HUES64 (cell line): ENCODE results near the gene AP3S2.
"Not testable (repeated sequence)": the region's sequence is repeated elsewhere in the genome, so short reads cannot be mapped to it uniquely, and the experiment has no call there.

Source experiments
- H3K27ac ChIP-seq: 2 replicates; pipeline ENCODE4 v1.7.0; 2013; ENCODE audit warnings: low read depth, low read length, inconsistent platforms
- H3K27me3 ChIP-seq: 2 replicates; pipeline ENCODE4 v1.6.1; 2013; ENCODE audit warnings: mild to moderate bottlenecking, low read length; ENCODE audit not compliant: insufficient read depth
- H3K36me3 ChIP-seq: 2 replicates; pipeline ENCODE4 v1.6.1; 2013; ENCODE audit warnings: mild to moderate bottlenecking, low read length; ENCODE audit not compliant: insufficient read depth
- H3K4me1 ChIP-seq: 2 replicates; pipeline ENCODE4 v1.6.1; 2013; ENCODE audit warnings: mild to moderate bottlenecking, low read length, moderate library complexity; ENCODE audit not compliant: insufficient read depth
- H3K4me3 ChIP-seq: 2 replicates; pipeline ENCODE4 v1.5.1; 2013; ENCODE audit warnings: mild to moderate bottlenecking, low read length, moderate library complexity
- H3K9ac ChIP-seq: 2 replicates; pipeline ENCODE4 v1.6.1; 2013; ENCODE audit warnings: mild to moderate bottlenecking, low read depth, low read length
- H3K9me3 ChIP-seq: 2 replicates; pipeline ENCODE4 v1.6.1; 2013; ENCODE audit warnings: low read depth, low read length; ENCODE audit not compliant: insufficient read depth
- WGBS: fragments of 150-250, 120-280 bp; methylation state at CpG from one replicate; pipeline ENCODE4 v1.1.7; 2013; ENCODE audit warnings: missing lambda C conversion rate; 5-methylcytosine and 5-hydroxymethylcytosine counted together

AP3S2 gene

DNA sequence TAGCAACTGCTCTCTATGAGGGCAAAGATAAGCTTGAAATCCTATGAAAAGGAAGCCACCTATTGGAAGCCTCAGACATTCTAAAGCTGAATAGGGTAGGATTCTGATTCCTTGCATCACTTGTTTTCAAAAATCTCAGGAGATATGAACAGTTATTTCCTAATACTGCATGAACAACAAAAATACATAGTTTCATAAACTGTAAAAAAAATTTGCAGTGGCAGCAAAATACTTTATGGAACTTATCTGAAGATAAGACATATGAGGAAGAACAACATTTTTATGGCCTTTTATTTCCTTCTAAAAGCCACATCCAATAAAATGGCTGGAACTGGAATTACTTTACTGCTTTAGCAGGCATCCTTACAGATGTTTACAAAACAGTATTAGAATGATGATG, 29.9 kb downstream of the AP3S2 start:
- Histone ChIP-seq H3K9me3 (no peaks in the 10 kb centered on the region), H3K4me1 (no peaks in the 10 kb centered on the region), H3K27me3 (no peaks in the 10 kb centered on the region), H3K9ac (no peak overlapping the region), H3K27ac (no peak overlapping the region), H3K4me3 (no peak overlapping the region), H3K36me3 (peaks cover 47% of the 10 kb centered on the region)

DNA sequence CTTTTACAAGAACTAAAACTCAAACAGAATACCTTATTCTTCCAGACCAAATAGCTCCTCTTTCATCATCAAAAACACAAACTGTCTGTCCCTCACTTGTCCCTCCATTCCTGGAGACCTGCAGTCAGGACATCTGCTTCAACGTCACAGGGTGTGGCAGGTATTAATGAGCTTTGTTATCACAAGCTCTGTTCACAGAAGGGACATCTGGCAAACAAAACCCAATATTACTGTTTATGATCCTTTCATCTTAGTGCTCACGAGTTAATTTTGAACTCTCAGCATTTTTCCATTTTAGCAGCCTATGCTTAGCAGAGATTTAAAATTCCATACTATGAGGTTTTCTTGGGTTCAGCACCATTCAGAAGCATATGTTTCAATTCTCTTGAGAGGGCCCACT, 32.9 kb downstream of the AP3S2 start:
- Histone ChIP-seq H3K9me3 (0 out of 2 replicates have a peak, but pooled peaks cover 3% of the 10 kb centered on the region), H3K27ac (no peak overlapping the region), H3K9ac (no peak overlapping the region), H3K4me3 (no peak overlapping the region), H3K36me3 (peaks cover 61% of the 10 kb centered on the region), H3K4me1 (no peaks in the 10 kb centered on the region), H3K27me3 (no peaks in the 10 kb centered on the region)
- 94% methylated on average over 2 of the region's 2 CpGs for WGBS

GRCh38 chr15:89860431-89860830, 33.4 kb downstream of the AP3S2 start:
- Histone ChIP-seq H3K27ac (no peak overlapping the region), H3K4me3 (no peak overlapping the region), H3K9me3 (0 out of 2 replicates have a peak, but pooled peaks cover 4% of the 10 kb centered on the region), H3K36me3 (peaks cover 57% of the 10 kb centered on the region), H3K27me3 (no peaks in the 10 kb centered on the region), H3K9ac (no peak overlapping the region), H3K4me1 (no peaks in the 10 kb centered on the region)
- WGBS = 98% methylated on average over 3 of the region's 3 CpGs

- Histone ChIP-seq H3K4me3 (no peak overlapping the region), H3K9ac (no peak overlapping the region), H3K4me1 (no peaks in the 10 kb centered on the region), H3K36me3 (peaks cover 46% of the 10 kb centered on the region), H3K27me3 (no peaks in the 10 kb centered on the region), H3K9me3 (0 out of 2 replicates have a peak, but pooled peaks cover 4% of the 10 kb centered on the region), H3K27ac (no peak overlapping the region)
- WGBS = 97% methylated on average over 9 of the region's 9 CpGs
These were observed 34.9 kb downstream of the AP3S2 start for GRCh38 chr15:89858661-89859458.

- no peak overlapping the region for H3K4me3 ChIP-seq
- no peaks in the 10 kb centered on the region for H3K27me3 ChIP-seq
- H3K27ac ChIP-seq = no peak overlapping the region
- no peak overlapping the region for H3K9ac ChIP-seq
- H3K4me1 ChIP-seq = no peaks in the 10 kb centered on the region
- 0 out of 2 replicates have a peak, but pooled peaks cover 4% of the 10 kb centered on the region for H3K9me3 ChIP-seq
- peaks cover 42% of the 10 kb centered on the region for H3K36me3 ChIP-seq
- WGBS = 94% methylated on average over 3 of the region's 3 CpGs
These were observed 36.1 kb downstream of the AP3S2 start for GRCh38 chr15:89857673-89858072.

GRCh38 chr15:89855948-89856347, 37.8 kb downstream of the AP3S2 start:
- Histone ChIP-seq H3K27me3 (no peaks in the 10 kb centered on the region), H3K27ac (no peak overlapping the region), H3K36me3 (peaks cover 38% of the 10 kb centered on the region), H3K4me1 (no peaks in the 10 kb centered on the region), H3K9ac (no peak overlapping the region), H3K4me3 (no peak overlapping the region), H3K9me3 (0 out of 2 replicates have a peak, but pooled peaks cover 4% of the 10 kb centered on the region)
- WGBS = 98% methylated on average over 3 of the region's 3 CpGs

DNA sequence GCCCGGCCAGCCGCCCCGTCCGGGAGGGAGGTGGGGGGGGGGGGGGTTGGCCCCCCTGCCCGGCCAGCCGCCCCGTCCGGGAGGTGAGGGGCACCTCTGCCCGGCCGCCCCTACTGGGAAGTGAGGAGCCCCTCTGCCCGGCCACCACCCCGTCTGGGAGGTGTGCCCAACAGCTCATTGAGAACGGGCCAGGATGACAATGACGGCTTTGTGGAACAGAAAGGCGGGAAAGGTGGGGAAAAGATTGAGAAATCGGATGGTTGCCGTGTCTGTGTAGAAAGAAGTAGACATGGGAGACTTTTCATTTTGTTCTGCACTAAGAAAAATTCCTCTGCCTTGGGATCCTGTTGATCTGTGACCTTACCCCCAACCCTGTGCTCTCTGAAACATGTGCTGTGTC, 38.9 kb downstream of the AP3S2 start:
- H3K27me3 ChIP-seq, H3K4me1 ChIP-seq, H3K9me3 ChIP-seq, H3K27ac ChIP-seq, H3K4me3 ChIP-seq, H3K9ac ChIP-seq: not testable (repeated sequence)
- H3K36me3 ChIP-seq = peaks cover 35% of the 10 kb centered on the region
- WGBS = 97% methylated on average over 8 of the region's 17 CpGs

DNA sequence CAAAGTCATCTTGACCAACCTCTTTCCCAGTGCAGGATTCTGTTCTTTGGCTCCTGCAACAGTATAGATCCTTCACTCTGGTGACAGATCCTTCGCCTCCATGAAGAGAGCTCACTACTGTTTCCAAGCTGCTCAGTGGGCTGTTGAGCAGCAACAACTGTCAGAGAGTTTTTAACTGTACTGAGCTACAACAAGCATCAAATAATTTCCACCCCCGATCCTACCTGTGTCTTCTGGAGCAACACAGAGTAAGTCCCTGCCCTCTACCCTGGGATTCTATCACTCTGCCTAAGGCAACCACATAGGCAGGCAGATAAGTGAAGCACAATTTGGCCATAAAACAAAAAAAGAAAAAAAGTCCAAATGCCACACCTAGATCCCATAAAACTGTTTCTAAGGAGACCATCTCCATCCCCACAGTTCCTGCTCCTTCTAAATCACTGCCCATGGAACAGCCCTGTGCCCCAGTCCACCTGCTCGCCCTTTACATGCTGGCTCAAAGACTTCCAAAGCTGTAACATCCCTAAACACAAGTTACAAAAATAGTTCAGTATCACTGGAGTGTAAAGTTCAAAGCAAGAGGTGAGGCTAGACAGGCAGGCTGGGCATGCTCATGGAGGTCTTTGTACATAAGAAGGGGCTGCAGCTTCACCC, 41.3 kb downstream of the AP3S2 start:
- no peaks in the 10 kb centered on the region for H3K4me1 ChIP-seq
- H3K27ac ChIP-seq = no peak overlapping the region
- WGBS = 96% methylated on average over 3 of the region's 3 CpGs

DNA sequence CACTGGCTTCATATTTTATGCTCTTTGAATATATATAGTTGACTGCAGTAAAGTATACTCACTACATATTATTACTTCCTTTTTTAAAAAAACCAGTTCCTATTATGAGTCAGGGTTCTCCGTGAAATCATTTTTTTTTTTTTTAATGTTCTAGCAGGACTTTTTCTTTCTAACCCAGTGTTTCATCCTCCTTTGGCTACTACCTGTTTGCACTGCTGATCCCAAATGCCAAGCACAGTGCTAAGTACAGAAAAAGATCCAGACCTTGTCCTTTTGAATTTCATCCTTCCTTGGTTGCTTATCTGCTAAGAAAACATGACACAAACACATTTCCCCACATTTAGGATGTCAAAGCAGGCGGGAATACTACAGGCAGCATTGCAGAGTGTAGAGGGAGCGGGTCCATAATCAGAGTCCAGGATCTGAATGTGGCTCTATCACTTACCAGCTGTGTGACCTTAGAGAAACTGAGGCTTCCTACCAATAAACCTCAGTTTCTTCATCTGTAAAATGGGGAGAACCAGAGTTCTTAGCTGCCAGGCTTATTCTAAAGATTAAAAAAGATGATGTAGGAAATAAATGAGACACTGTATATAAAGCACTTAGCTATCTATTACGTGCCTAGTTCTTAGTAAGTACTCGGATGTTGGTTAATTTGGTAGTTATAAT, 42.0 kb downstream of the AP3S2 start:
- WGBS = 99% methylated on average over 3 of the region's 5 CpGs
- no peaks in the 10 kb centered on the region for H3K4me1 ChIP-seq

More for the DNA sequence above, 41.3 kb downstream of the AP3S2 start:
- Histone ChIP-seq H3K27me3 (no peaks in the 10 kb centered on the region), H3K9me3 (0 out of 2 replicates have a peak, but pooled peaks cover 4% of the 10 kb centered on the region), H3K9ac (no peak overlapping the region), H3K36me3 (peaks cover 44% of the 10 kb centered on the region), H3K4me3 (no peak overlapping the region)

DNA sequence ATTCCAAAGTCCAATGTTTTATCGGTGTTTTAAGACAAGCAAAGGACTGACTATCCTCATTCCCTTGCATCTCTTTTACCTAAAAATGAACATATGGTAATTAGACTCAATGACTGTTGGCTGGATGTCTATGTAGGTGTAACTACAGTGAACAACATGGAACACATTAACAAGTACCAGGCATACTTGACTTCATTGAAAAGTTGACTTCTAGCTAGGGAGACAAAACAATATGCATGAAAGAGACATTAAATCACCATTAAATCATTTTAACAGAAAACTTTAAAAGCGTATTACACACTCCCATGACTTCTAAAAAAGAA, 44.9 kb downstream of the AP3S2 start:
- no peak overlapping the region for H3K4me3 ChIP-seq
- no peaks in the 10 kb centered on the region for H3K4me1 ChIP-seq
- no peak overlapping the region for H3K9ac ChIP-seq
- 100% methylated on average over 1 of the region's 2 CpGs for WGBS
- H3K36me3 ChIP-seq = peaks cover 41% of the 10 kb centered on the region
- no peaks in the 10 kb centered on the region for H3K27me3 ChIP-seq
- H3K27ac ChIP-seq = no peak overlapping the region
- no peaks in the 10 kb centered on the region for H3K9me3 ChIP-seq

More for the DNA sequence above, 42.0 kb downstream of the AP3S2 start:
- H3K36me3 ChIP-seq = peaks cover 44% of the 10 kb centered on the region
- H3K27me3 ChIP-seq = no peaks in the 10 kb centered on the region
- no peak overlapping the region for H3K9ac ChIP-seq
- no peak overlapping the region for H3K27ac ChIP-seq
- no peak overlapping the region for H3K4me3 ChIP-seq
- 0 out of 2 replicates have a peak, but pooled peaks cover 4% of the 10 kb centered on the region for H3K9me3 ChIP-seq

DNA sequence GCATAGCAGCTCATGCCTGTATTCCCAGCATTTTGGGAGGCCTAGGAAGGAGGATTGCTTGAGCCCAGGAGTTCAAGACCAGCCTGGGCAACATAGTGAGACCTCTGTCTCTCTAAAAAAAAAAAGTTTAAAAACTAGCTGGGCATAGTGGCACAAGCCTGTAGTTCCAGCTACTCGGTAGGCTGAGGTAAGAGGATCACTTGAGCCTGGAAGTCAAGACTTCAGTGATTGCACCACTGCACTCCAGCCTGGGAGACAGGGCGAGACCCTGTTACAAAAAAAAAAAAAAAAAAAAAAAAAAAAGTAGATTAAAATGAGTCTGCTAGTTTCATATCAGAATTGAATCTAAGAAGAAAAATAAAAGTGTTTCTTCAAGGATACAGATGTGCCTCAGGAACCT, 46.7 kb downstream of the AP3S2 start:
- Histone ChIP-seq H3K4me1 (no peaks in the 10 kb centered on the region), H3K27ac (no peak overlapping the region), H3K4me3 (no peak overlapping the region), H3K27me3 (no peaks in the 10 kb centered on the region), H3K9ac (no peak overlapping the region), H3K36me3 (peaks cover 31% of the 10 kb centered on the region), H3K9me3 (no peaks in the 10 kb centered on the region)
- 98% methylated on average over 1 of the region's 2 CpGs for WGBS
